ENCODE results near the gene C1orf226.

DNA sequence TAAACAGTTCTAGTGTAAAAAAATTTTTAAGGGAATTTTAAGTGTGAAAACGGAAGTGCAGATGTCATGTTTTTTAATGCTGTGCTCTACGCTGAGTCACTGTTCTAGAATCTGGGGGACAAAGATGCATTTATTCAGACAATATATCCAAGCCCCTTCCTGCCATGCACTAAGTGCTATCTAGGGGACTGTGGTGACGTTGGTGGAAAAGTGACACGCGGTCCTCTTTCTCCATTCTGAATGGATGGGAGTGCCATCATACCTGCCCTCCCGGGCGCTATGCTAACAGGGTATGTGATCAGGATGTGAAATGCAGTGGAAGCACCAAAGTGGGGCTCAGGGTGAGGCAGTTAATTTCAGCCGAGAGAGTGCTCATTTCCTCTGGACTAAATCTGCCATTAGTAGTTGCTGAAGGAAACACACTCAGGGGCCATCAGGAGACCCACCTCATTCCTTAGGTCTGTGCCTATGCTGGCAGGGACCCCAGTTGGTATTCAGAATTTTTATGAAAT lies 6.6 kb downstream of the C1orf226 start:
- TF ChIP-seq, protein P1, sequence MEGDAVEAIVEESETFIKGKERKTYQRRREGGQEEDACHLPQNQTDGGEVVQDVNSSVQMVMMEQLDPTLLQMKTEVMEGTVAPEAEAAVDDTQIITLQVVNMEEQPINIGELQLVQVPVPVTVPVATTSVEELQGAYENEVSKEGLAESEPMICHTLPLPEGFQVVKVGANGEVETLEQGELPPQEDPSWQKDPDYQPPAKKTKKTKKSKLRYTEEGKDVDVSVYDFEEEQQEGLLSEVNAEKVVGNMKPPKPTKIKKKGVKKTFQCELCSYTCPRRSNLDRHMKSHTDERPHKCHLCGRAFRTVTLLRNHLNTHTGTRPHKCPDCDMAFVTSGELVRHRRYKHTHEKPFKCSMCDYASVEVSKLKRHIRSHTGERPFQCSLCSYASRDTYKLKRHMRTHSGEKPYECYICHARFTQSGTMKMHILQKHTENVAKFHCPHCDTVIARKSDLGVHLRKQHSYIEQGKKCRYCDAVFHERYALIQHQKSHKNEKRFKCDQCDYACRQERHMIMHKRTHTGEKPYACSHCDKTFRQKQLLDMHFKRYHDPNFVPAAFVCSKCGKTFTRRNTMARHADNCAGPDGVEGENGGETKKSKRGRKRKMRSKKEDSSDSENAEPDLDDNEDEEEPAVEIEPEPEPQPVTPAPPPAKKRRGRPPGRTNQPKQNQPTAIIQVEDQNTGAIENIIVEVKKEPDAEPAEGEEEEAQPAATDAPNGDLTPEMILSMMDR (IDR thresholded peaks at IDR 0.05) = no peak
- no peak for TF ChIP-seq POLR2A (IDR thresholded peaks at IDR 0.05)
